GM19328 (cell line): ENCODE measurements around the gene LMO2.
A peak's percentile ranks its signal among the peaks of the same experiment; 100 is the strongest.
"Not testable (repeated sequence)": the region's sequence is repeated elsewhere in the genome, so short reads cannot be mapped to it uniquely, and the experiment has no call there.

Experiments used
- ATAC-seq: cut with Tn5 transposase; IDR thresholded peaks from one replicate; pipeline ENCODE4 v1.9.1; 2021; ENCODE audit warnings: mild to moderate bottlenecking, moderate library complexity; ENCODE audit not compliant: unreplicated experiment

The LMO2 gene

DNA sequence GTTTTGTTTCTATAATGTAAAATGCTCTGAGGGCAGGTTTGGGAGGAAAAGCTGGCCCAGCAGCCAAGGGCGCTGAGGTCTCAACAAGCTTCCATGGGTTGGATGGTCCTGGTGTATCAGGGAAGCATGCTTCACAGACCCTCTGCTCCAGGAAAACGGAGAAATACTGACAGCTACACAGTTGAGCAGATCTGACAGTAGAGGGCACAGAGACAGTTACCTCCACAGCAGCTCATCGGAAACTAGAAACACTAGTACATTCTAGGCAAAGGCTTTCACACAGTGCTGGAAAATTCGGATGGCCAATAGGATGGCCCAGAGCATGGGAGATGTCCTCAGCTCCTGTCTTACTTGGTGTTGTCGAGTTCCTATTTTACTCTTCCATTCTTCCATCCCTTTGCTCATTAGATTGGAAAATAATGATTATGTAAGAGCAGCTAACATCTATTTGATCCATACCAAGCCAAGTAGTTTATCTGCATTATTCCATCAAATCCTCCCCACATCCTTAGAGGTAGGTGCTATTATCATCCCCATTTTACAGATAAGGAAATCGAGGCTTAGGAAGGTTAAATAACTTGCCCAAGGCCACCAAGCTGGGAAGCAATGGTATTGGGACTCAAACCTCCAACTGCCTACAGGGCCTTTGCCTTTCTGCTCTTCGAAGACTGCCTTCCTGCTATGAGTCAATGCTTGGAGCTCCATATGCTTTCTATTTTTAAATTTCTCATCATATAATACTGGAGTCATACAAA is 28.3 kb downstream of the LMO2 start:
- no peak for ATAC-seq

GRCh38 chr11:33861941-33862589 is 29.8 kb downstream of the LMO2 start:
- ATAC-seq: no peak

- ATAC-seq: no peak
Measured at GRCh38 chr11:33861386-33861785, 30.5 kb downstream of the LMO2 start.

DNA sequence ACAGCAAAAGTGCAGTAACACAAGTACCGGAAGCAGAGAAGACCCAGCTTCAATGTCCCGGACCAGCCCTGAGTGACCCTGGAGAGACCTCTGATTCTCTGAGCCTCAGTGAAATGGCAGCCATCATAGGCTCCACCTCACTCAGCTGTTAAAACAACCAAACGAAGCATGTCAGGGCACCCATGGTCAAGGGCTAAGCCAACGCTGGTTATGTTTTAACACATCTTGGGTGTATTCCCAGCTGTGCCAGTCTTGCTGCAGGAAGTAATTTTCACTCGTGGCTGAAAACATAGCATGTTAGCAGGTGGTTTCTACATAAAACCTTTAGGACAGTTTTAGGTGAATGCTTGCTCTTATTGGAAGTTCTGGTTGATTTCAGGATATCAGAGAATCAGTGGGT is 30.9 kb downstream of the LMO2 start:
- ATAC-seq: no peak

GRCh38 chr11:33859306-33859705 is 32.6 kb downstream of the LMO2 start:
- no peak for ATAC-seq

DNA sequence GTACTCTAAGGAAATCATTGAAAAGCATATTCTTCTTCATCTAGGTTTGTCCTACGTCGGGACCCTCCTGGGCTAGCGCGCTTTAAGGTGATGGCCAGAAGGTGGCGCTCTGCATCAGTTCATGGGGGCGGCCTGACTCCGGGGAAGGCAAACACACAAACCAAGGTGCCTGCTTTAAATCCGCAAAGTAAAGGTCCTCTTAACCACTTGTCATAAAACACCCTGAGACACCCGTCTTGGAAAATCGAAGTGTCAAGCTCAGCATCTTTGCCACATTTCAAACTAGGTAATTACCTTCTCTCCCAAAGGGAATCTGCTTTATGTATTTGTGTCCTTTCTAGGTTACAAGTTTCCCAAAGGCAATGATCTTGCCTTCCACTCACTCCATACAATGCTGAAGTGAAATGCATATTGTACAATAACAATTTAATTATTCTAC is 33.9 kb downstream of the LMO2 start:
- peak; percentile 65 for ATAC-seq

DNA sequence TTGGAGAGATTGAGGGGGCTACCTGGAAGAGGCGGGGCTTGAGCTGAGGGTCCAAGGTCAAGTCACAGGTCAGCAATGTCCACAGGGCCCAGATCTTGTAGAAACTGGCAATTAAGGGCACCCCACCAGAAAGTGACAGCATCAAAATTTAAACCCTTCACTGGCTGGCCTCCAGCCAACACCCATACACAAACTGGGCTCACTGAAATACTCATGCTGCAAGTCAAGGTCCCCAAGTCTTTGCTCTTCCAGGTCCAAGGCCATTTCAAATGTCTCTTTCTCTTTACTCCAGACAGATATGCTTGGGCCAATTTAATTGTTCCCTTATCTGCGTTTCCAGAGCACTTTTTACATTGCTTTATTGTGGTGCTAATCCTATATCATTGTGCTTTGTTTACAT is 36.4 kb downstream of the LMO2 start:
- no peak for ATAC-seq

GRCh38 chr11:33848717-33849390 is 43.0 kb downstream of the LMO2 start:
- no peak for ATAC-seq

- ATAC-seq: no peak
Measured at GRCh38 chr11:33847251-33847650, 44.6 kb downstream of the LMO2 start.

- ATAC-seq: no peak
Measured at GRCh38 chr11:33844236-33844635, 47.6 kb downstream of the LMO2 start.

DNA sequence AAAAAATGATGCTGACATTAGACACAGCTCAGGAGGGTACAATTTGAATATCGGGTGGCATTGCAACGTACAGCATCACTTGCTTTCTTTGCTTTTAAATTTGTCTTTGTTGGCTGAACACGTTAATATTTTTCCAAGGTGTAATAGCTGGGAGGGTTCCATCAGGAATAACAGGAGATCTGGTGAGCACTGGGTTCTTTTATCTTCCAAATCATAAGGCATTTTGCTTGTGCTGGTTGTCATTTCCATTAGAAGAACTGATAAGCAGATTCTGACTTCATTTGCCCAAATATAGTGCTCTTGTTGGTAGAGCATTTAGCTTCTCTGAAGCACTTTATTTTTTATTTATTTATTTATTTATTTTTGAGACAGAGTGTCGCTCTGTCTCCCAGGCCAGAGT is 48.9 kb downstream of the LMO2 start:
- no peak for ATAC-seq

GRCh38 chr11:33842236-33842915 is 49.5 kb downstream of the LMO2 start:
- ATAC-seq: no peak

DNA sequence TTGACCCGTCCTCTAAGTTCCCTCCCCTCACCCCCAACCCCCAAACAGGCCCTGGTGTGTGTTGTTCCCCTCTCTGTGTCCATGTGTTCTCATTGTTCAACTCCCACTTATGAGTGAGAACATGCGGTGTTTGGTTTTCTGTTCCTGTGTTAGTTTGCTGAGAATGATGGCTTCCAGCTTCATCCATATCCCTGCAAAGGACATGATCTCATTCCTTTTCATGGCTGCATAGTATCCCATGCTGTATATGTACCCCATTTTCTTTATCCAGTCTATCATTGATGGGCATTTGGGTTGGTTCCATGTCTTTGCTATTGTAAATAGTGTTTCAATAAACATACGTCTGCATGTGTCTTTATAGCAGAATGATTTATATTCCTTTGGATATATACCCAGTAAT is 53.6 kb downstream of the LMO2 start:
- not testable (repeated sequence) for ATAC-seq

DNA sequence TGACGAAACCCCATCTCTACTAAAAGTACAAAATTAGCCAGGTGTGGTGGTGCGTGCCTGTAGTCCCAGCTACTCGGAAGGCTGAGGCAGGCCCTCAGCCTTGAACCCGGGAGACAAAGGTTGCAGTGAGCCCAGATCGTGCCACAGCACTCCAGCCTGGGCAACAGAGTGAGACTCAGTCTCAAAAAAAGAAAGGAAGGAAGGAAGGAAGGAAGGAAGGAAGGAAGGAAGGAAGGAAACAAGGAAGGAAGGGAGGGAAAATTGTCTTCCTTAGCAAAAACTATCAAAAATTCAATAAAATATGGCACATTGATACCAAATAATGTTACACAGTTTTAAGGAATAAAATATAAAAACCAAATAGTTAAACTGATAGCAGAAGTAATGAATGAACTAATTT is 54.5 kb downstream of the LMO2 start:
- not testable (repeated sequence) for ATAC-seq

GRCh38 chr11:33835143-33835878 is 56.6 kb downstream of the LMO2 start:
- ATAC-seq: no peak

GRCh38 chr11:33832676-33833075 is 59.2 kb downstream of the LMO2 start:
- no peak for ATAC-seq

- no peak for ATAC-seq
Measured at GRCh38 chr11:33830903-33831648, 60.8 kb downstream of the LMO2 start.

GRCh38 chr11:33829430-33830141 is 62.3 kb downstream of the LMO2 start:
- peak; percentile 53 for ATAC-seq
